K562 (cell line): ENCODE results near the gene SNTG2.

Experiments used
- ARNT ChIP-seq, 2 experiments: fragments of 450-650 bp; IDR thresholded peaks; 2 replicates each; pipeline ENCODE4 v1.6.1; 2016; ENCODE audit warnings: mild to moderate bottlenecking in 1 of 2
- CTCF ChIP-seq, 3 experiments: IDR thresholded peaks in 2 of 3; conservative IDR thresholded peaks in 1 of 3; 2 replicates each; pipeline ENCODE4 v1.5.1; 2011 to 2012; ENCODE audit warnings: low read length in 3 of 3, mild to moderate bottlenecking in 3 of 3, control low read depth in 2 of 3, improper control_type of control experiment in 1 of 3, inconsistent platforms in 1 of 3, low read depth in 1 of 3, mixed read lengths in 1 of 3, moderate library complexity in 1 of 3; ENCODE audit not compliant: insufficient read depth in 2 of 3
- EP300 ChIP-seq: IDR thresholded peaks from 2 replicates; pipeline ENCODE4 v1.6.1; 2012; ENCODE audit warnings: low read length, improper control_type of control experiment
- EZH2 ChIP-seq: IDR thresholded peaks from 2 replicates; pipeline ENCODE4 v1.6.1; 2012; ENCODE audit warnings: low read depth, mild to moderate bottlenecking, inconsistent platforms, low read length, borderline replicate concordance
- GABPA ChIP-seq: fragments of 200-800 bp; sonication (Bioruptor generic); conservative IDR thresholded peaks from 2 replicates; pipeline ENCODE4 v1.6.1; 2016; ENCODE audit warnings: low read depth, missing genetic modification characterization, missing compliant biosample characterization
- KAT7 ChIP-seq: sonication (generic); formaldehyde crosslinking; IDR thresholded peaks from 2 replicates; pipeline ENCODE4 v1.8.0; 2022; ENCODE audit warnings: missing genetic modification reagents, mild to moderate bottlenecking, borderline replicate concordance
- KDM4B ChIP-seq, 2 experiments: fragments of 450-650 bp in 1 of 2; sonication (generic) in 1 of 2; IDR thresholded peaks; 2 replicates each; pipeline ENCODE4 v1.6.1; 2016 to 2017; ENCODE audit warnings: borderline replicate concordance in 2 of 2, antibody characterized with exemption in 1 of 2, low read depth in 1 of 2, mild to moderate bottlenecking in 1 of 2
- POLR2A ChIP-seq: fragments of 450-650 bp; conservative IDR thresholded peaks from 2 replicates; pipeline ENCODE4 v1.6.1; 2016
- POLR2AphosphoS5 ChIP-seq: IDR thresholded peaks from 2 replicates; pipeline ENCODE4 v1.6.1; 2011; ENCODE audit warnings: mild to moderate bottlenecking, low read depth, low read length, moderate library complexity; ENCODE audit not compliant: control insufficient read depth, insufficient read depth
- RBM22 ChIP-seq: fragments of 200-400 bp; formaldehyde crosslinking; IDR thresholded peaks from 2 replicates; pipeline ENCODE4 v1.6.1; 2018; ENCODE audit warnings: low read length, low read depth; ENCODE audit not compliant: poor library complexity, severe bottlenecking
- ZNF217 ChIP-seq: sonication (generic); formaldehyde crosslinking; IDR thresholded peaks from 2 replicates; pipeline ENCODE4 v1.8.0; 2022; ENCODE audit warnings: mild to moderate bottlenecking, missing genetic modification reagents
- ZNF282 ChIP-seq: sonication (generic); formaldehyde crosslinking; IDR thresholded peaks from 2 replicates; pipeline ENCODE4 v1.8.1; 2023; ENCODE audit warnings: missing genetic modification reagents
- TF ChIP-seq, protein P1 (sequence below): fragments of 250-450 bp; sonication (Bioruptor Pico); IDR thresholded peaks from 2 replicates; pipeline ENCODE4 v1.9.0; 2021; ENCODE audit warnings: mild to moderate bottlenecking, inconsistent platforms
- TF ChIP-seq, protein P2 (sequence below): fragments of 450-650 bp; conservative IDR thresholded peaks from 2 replicates; pipeline ENCODE4 v1.6.1; 2016; ENCODE audit warnings: missing genetic modification characterization, low read depth, mild to moderate bottlenecking, control low read depth, missing compliant biosample characterization

GRCh38 chr2:1245193-1245592 is 294.5 kb downstream of the SNTG2 start:
- no peak for TF ChIP-seq ZNF282 (CRISPR knock-in tag)
- TF ChIP-seq, protein P1, sequence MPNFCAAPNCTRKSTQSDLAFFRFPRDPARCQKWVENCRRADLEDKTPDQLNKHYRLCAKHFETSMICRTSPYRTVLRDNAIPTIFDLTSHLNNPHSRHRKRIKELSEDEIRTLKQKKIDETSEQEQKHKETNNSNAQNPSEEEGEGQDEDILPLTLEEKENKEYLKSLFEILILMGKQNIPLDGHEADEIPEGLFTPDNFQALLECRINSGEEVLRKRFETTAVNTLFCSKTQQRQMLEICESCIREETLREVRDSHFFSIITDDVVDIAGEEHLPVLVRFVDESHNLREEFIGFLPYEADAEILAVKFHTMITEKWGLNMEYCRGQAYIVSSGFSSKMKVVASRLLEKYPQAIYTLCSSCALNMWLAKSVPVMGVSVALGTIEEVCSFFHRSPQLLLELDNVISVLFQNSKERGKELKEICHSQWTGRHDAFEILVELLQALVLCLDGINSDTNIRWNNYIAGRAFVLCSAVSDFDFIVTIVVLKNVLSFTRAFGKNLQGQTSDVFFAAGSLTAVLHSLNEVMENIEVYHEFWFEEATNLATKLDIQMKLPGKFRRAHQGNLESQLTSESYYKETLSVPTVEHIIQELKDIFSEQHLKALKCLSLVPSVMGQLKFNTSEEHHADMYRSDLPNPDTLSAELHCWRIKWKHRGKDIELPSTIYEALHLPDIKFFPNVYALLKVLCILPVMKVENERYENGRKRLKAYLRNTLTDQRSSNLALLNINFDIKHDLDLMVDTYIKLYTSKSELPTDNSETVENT (CRISPR knock-in tag) = no peak
- no peak for TF ChIP-seq CTCF (IDR thresholded peaks at IDR 0.05 in 2 of 3, conservative IDR thresholded peaks at IDR 0.05 in 1 of 3; ENCODE audit: insufficient read depth in 2 of 3, low read depth in 1 of 3, low read length in 3 of 3)
- no peak for TF ChIP-seq EZH2
- no peak for TF ChIP-seq RBM22
- no peak for TF ChIP-seq KDM4B (IDR thresholded peaks at IDR 0.05; ENCODE audit: borderline replicate concordance in 2 of 2, low read depth in 1 of 2)
- no peak for TF ChIP-seq KAT7 (CRISPR knock-in tag)
- TF ChIP-seq EP300 = no peak
- TF ChIP-seq ZNF217 (CRISPR knock-in tag) = no peak
- no peak for TF ChIP-seq ARNT (IDR thresholded peaks at IDR 0.05)
- no peak for TF ChIP-seq GABPA
- TF ChIP-seq POLR2AphosphoS5 = no peak
- TF ChIP-seq, protein P2, sequence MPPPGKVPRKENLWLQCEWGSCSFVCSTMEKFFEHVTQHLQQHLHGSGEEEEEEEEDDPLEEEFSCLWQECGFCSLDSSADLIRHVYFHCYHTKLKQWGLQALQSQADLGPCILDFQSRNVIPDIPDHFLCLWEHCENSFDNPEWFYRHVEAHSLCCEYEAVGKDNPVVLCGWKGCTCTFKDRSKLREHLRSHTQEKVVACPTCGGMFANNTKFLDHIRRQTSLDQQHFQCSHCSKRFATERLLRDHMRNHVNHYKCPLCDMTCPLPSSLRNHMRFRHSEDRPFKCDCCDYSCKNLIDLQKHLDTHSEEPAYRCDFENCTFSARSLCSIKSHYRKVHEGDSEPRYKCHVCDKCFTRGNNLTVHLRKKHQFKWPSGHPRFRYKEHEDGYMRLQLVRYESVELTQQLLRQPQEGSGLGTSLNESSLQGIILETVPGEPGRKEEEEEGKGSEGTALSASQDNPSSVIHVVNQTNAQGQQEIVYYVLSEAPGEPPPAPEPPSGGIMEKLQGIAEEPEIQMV (tag) = no peak
- TF ChIP-seq POLR2A = no peak
